ENCODE measurements around the gene SEMA6A. TPM values are rescaled to one million over a fixed set of nuclear protein-coding genes. Genes with fewer than 3 reads are reported as not detected.

Gene SEMA6A
- total and polyA plus RNA-seq, 9 of the 15 experiments (the other 6 are each of a cell fraction or from before 2014, with no cell fraction given) = 0.04 to 0.42 (median 0.18) TPM; not detected in 5

- Histone ChIP-seq H3K79me2 (ENCODE audit: control insufficient read depth, insufficient read depth, low read length) (no peaks in the 10 kb centered on the region), H2AFZ (ENCODE audit: low read depth, low read length) (no peak overlapping the region), H3K27me3 (ENCODE audit: control insufficient read depth in 2 of 2, insufficient read depth in 2 of 2, low read length in 2 of 2) (no peaks in the 10 kb centered on the region), H3K9me3 (replicated peaks; ENCODE audit: control insufficient read depth, insufficient read depth, low read depth, low read length) (no peaks in the 10 kb centered on the region; the same call in none of the 2 replicates), H3K4me1 (replicated peaks in 1 of 2; ENCODE audit: control insufficient read depth in 2 of 2, insufficient read depth in 2 of 2, low read length in 2 of 2) (no peaks in the 10 kb centered on the region), H3K4me3 (no peak overlapping the region), H3K4me2 (ENCODE audit: insufficient read depth, low read length) (no peak overlapping the region), H3K36me3 (ENCODE audit: control insufficient read depth, insufficient read depth, low read length) (no peaks in the 10 kb centered on the region), H3K27ac (ENCODE audit: extremely low read depth, low read depth, low read length) (no peak overlapping the region), H4K20me1 (replicated peaks; ENCODE audit: control insufficient read depth, insufficient read depth, low read length) (no peaks in the 10 kb centered on the region), H3K9ac (ENCODE audit: insufficient read depth in 1 of 2, low read depth in 2 of 2, low read length in 2 of 2) (no peak overlapping the region), H3K9me1 (ENCODE audit: control insufficient read depth, insufficient read depth, low read length) (no peaks in the 10 kb centered on the region)
- 0% methylated on average over 1 of the region's 1 CpG for WGBS (ENCODE audit: insufficient coverage, low coverage, missing lambda C conversion rate)
- ATAC-seq (no peak), FAIRE-seq (no peak), DNase-seq (ENCODE audit: extremely low read depth in 1 of 4, low spot score in 3 of 4) (no peak)
- in situ Hi-C loops (cut with MboI) = no loop called here
- BruUV-seq (replicated peaks) = no TSS peak
- intact Hi-C loops (cut with micrococcal nuclease) = no loop called here
- TF ChIP-seq PRMT5 (CRISPR knock-in tag; IDR thresholded peaks at IDR 0.05) (no peak), PURB (CRISPR knock-in tag; IDR thresholded peaks at IDR 0.05; ENCODE audit: low read depth) (no peak), COPS2 (conservative IDR thresholded peaks at IDR 0.05) (no peak), POLR3A (IDR thresholded peaks at IDR 0.05; ENCODE audit: borderline replicate concordance, extremely low read depth, insufficient read depth, insufficient read length) (no peak), SNRNP70 (optimal IDR thresholded peaks at IDR 0.05; ENCODE audit: low read depth, low read length) (no peak), FUS (optimal IDR thresholded peaks at IDR 0.05; ENCODE audit: low read depth, low read length) (no peak), CBX8 (IDR thresholded peaks at IDR 0.05; ENCODE audit: borderline replicate concordance, extremely low read depth, low read depth, low read length, poor library complexity, severe bottlenecking) (no peak), ARID3B (CRISPR knock-in tag; IDR thresholded peaks at IDR 0.05; ENCODE audit: borderline replicate concordance) (no peak), POU5F1 (IDR thresholded peaks at IDR 0.05; ENCODE audit: borderline replicate concordance, low read depth, low read length, partially characterized antibody) (no peak), SUPT5H (IDR thresholded peaks at IDR 0.05) (no peak), TARDBP (IDR thresholded peaks at IDR 0.05) (no peak)
- ChIA-PET POLR2A (no interaction called here), CTCF (ENCODE audit: low intra/inter-chr PET ratio) (no interaction called here)
Measured at GRCh38 chr5:116546743-116547124, 27.9 kb downstream of the SEMA6A start.

Measured in K562 (cell line).